ENCODE data around the gene KIF5C.
A peak's percentile ranks its signal among the peaks of the same experiment; 100 is the strongest.
"Not testable (repeated sequence)": the region's sequence is repeated elsewhere in the genome, so short reads cannot be mapped to it uniquely, and the experiment has no call there.

The KIF5C gene

GRCh38 chr2:148965623-148966437 is 90.8 kb downstream of the KIF5C start:
- no peak for DNase-seq

- no peak for DNase-seq
These were observed 91.4 kb downstream of the KIF5C start for GRCh38 chr2:148966438-148966758.

- no peak for DNase-seq
These were observed 92.0 kb downstream of the KIF5C start for GRCh38 chr2:148967056-148967455.

GRCh38 chr2:148967578-148967977 is 92.6 kb downstream of the KIF5C start:
- DNase-seq: no peak

- DNase-seq: no peak
These were observed 93.3 kb downstream of the KIF5C start for GRCh38 chr2:148968301-148968700.

- DNase-seq: no peak
These were observed 93.8 kb downstream of the KIF5C start for GRCh38 chr2:148968776-148969319.

- no peak for DNase-seq
These were observed 94.6 kb downstream of the KIF5C start for GRCh38 chr2:148969659-148970061.

GRCh38 chr2:148970385-148970784 is 95.4 kb downstream of the KIF5C start:
- no peak for DNase-seq

GRCh38 chr2:148971547-148971946 is 96.5 kb downstream of the KIF5C start:
- DNase-seq: no peak

GRCh38 chr2:148974095-148974494 is 99.1 kb downstream of the KIF5C start:
- no peak for DNase-seq

GRCh38 chr2:148978026-148978685 is 103.1 kb downstream of the KIF5C start:
- no peak for DNase-seq

- no peak for DNase-seq
These were observed 103.7 kb downstream of the KIF5C start for GRCh38 chr2:148978706-148979105.

- DNase-seq: no peak
These were observed 104.3 kb downstream of the KIF5C start for GRCh38 chr2:148979164-148979918.

- DNase-seq: no peak
These were observed 104.9 kb downstream of the KIF5C start for GRCh38 chr2:148979919-148980277.

- not testable (repeated sequence) for DNase-seq
These were observed 105.5 kb downstream of the KIF5C start for GRCh38 chr2:148980496-148980895.

GRCh38 chr2:148981324-148981723 is 106.3 kb downstream of the KIF5C start:
- DNase-seq: no peak

GRCh38 chr2:148981781-148982180 is 106.8 kb downstream of the KIF5C start:
- DNase-seq: no peak

- DNase-seq: no peak
These were observed 107.3 kb downstream of the KIF5C start for GRCh38 chr2:148982282-148982681.

GRCh38 chr2:148983896-148984295 is 108.9 kb downstream of the KIF5C start:
- DNase-seq: no peak

- no peak for DNase-seq
These were observed 109.4 kb downstream of the KIF5C start for GRCh38 chr2:148984449-148984848.

- DNase-seq: no peak
These were observed 112.3 kb downstream of the KIF5C start for GRCh38 chr2:148987286-148987685.

- DNase-seq: no peak
These were observed 113.3 kb downstream of the KIF5C start for GRCh38 chr2:148988337-148988736.

GRCh38 chr2:148989882-148990493 is 115.0 kb downstream of the KIF5C start:
- peak; percentile 44 for DNase-seq
